ENCODE data around the gene BCKDHB.
A peak's percentile ranks its signal among the peaks of the same experiment; 100 is the strongest.
"Not testable (repeated sequence)": the region's sequence is repeated elsewhere in the genome, so short reads cannot be mapped to it uniquely, and the experiment has no call there.

Gene BCKDHB

DNA sequence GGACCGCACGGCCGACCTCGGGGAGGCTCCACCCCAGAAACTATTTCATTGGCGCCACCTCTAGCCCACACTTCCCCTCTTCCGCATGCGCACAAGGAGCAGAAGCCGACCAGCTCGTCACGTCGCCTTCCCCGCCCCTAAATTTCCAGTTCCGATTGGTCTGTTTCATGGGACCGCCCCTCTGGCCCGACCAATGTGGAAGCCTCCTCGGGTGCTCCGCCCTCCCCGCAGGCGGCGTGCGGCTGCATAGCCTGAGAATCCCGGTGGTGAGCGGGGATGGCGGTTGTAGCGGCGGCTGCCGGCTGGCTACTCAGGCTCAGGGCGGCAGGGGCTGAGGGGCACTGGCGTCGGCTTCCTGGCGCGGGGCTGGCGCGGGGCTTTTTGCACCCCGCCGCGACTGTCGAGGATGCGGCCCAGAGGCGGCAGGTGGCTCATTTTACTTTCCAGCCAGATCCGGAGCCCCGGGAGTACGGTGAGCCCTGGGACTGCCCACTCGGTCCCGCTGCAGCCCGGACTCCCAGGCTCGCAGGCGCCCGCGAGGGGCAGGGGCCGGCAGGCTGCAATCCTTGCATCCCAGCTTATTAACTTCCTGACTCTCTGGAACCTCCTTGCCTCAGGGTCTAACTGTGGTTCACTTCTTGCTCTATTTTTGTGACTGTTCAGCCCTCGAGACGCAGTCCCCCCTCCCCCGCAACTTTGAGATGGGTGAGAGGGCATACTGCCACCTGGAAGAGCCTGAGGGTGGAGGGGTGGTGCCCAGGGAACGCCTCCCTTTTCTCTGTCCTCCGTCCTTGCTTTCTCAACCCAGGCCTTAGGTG lies at the start of gene BCKDHB:
Gene BCKDHB (plus strand): TSS at position 254 of the 818 bp plus-strand sequence. CDS start 23 bp downstream, at position 277.
- peak; percentile 96 for DNase-seq (ENCODE audit: low read depth)

- DNase-seq (ENCODE audit: low read depth): no peak
Measured at GRCh38 chr6:80060774-80061173, 45.7 kb upstream of the BCKDHB start.

DNA sequence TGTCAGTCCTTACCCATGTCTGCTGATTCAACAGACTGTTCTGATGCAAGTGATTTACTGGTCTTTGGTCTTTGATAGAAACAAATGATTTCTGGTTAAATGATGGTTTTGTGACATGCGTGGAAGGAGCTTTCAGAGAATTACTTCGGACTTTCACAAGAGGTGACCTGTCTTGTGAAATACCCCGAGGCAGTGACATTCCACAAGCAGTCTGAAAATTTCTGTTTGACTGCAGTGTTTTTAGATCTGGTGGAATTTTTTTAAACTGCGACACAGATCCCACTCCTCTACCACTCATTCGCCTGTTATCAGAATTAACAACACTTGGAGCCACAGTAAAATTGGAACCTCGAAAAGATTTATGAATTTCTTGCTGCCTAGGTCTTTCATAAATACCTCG lies 38.3 kb upstream of the BCKDHB start:
- not testable (repeated sequence) for DNase-seq (ENCODE audit: low read depth)

DNA sequence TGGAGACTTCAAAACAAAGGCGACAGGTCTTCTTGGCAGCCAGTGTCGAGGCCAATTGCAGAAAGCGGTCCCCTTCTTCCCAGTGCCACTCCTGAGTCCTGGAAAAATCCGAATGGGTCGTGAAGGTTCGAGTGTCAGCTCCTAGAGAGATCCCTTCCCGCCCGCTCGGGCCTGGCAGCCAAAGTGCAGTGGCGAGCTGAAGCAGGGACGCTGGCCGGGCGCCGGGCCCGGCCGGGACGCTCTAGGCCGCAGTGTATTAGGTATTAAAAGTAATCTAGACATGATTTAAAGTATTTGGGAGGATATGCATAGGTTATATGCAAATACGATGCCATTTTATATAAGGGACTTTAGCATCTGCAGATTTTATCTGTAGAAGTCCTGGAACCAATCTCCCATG lies 36.0 kb upstream of the BCKDHB start:
- not testable (repeated sequence) for DNase-seq (ENCODE audit: low read depth)

DNA sequence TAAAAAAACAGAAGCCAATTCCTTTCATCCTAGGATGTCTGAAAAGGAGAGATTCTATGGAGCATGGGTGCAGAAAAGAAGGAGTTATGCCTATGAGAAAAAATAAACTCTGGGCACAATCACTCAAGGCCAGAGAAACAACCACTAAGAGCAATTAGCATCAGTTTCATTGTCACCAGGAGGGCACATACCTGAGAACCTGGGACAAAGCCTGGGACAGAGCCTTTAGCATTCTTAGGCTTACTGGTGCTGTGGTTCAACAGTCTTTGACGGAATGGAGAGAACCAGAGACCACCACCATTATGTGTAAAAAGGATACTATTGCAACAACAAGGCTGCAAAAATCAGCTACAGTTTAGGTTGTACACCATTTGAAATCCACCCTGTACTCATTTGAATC lies 29.4 kb upstream of the BCKDHB start:
- DNase-seq (ENCODE audit: low read depth): no peak

- no peak for DNase-seq (ENCODE audit: low read depth)
Measured at GRCh38 chr6:80088637-80089036, 17.8 kb upstream of the BCKDHB start.

DNA sequence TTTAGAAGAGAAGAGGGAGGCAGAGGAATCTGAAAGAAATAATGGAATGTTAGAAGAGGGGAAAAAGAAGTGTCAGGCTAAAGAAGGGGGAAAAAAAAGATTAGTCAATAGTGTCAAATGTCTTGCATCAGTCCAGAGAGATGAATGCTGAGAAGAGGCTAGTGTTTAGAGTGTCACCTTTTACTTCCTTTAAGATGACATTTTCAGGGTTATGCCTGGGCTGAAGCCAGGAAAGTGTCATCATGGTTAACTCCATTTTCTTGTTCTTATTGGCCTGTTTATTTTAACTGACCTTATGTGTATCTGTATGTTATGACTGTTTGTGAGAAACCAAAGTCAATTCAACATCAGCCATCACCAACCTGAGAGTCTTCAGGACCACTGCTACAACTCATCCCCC lies 15.0 kb upstream of the BCKDHB start:
- DNase-seq (ENCODE audit: low read depth): no peak

DNA sequence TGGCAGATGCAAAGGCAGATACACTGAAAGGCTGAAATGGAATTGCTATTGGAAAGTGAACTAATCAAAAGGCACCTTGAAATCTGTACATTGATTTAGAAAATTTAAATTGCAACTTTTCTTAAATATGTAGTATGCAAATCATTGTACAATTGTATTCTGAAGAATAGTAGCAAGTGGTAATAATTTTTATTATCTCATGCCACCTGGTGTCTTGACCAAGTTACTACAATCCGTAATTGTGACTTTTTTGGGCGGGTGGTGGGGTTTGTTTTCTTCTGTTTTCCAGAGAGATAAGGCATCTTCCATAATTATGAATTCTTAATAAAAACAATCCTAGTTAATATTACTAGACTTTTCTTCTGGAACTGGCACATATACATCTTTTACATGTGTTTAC lies 12.5 kb upstream of the BCKDHB start:
- no peak for DNase-seq (ENCODE audit: low read depth)

- no peak for DNase-seq (ENCODE audit: low read depth)
Measured at GRCh38 chr6:80095600-80095999, 10.9 kb upstream of the BCKDHB start.

DNA sequence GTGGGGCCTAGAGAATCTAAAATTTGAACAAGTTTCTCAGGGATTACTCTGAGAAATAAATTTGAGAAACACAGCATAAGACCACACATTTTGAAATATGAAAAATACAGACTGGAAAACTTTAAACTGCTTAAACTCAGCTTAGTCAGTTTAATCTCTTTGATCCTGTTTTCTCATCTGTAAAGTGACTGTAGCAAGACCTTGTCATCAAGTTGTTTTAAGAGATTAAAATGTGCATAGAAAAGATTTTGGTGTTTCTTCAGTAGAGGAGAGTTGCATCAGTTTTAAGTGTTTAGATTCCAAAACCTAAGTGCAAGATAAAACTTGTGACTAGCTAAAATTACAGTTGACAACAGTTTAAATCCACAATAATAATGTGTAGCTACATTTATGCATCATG lies 8.1 kb upstream of the BCKDHB start:
- DNase-seq (ENCODE audit: low read depth): no peak

- DNase-seq (ENCODE audit: low read depth): no peak
Measured at GRCh38 chr6:80104520-80104919, 2.0 kb upstream of the BCKDHB start.

DNA sequence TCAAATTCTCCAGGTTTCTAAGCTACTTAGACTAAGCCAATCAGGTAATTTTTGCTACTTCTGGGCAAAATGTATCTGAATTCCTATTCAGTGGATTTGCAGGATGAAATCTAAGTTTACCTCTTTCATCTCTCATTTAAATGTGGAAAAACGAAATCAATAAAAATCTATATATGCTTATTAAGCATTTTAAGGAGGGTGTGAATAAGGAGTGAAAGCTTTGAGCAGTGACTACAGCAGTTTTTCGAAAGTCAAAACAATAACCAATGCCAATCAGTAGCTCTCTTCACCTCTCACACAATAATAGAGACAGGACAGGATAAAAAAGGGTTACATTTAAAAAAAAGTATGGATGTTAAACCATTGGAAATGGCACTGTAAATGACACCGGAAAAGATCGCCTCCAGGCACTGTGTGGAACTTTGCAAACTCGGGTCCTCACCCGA lies 476 bp upstream of the BCKDHB start:
- DNase-seq (ENCODE audit: low read depth): no peak

DNA sequence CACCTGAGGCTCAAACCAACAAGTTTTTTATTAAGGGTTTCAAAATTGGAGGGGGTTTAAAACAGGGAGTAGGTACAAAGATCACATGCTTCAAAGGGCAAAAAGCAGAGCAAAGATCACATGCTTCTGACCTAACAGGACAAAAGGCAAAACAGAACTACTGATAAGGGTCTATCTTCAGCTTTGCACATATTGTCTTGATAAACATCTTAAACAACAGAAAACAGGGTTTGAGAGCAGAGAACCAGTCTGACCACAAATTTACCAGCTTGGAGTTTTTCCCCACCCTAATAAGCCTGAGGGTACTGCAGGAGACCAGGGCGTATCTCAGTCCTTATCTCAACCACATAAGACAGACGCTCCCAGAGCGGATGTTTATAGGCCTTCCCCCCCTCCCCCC lies 16.1 kb downstream of the BCKDHB start:
- DNase-seq (ENCODE audit: low read depth): not testable (repeated sequence)

GRCh38 chr6:80126657-80127345 lies 20.3 kb downstream of the BCKDHB start:
- no peak for DNase-seq (ENCODE audit: low read depth)

- no peak for DNase-seq (ENCODE audit: low read depth)
Measured at GRCh38 chr6:80129485-80129884, 23.0 kb downstream of the BCKDHB start.

GRCh38 chr6:80133020-80133419 lies 26.5 kb downstream of the BCKDHB start:
- DNase-seq (ENCODE audit: low read depth): no peak

DNA sequence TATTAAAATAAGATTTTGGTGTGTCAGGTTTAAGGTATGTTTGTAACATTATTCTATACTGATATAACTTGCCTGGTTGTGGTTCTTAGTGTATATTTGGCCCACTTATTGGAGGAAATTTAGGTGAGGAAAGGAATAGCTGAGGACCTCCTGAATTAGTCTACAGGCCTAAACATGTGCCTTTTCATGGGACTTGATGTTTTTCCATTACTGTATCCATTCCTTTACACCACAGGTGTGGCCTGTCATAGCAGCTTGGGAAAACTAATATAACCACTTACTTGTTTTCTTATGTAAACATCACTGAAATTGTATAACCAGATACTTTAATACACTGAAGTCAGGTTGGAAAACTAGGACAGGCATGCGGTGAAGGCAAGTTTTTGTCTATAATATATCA lies 27.6 kb downstream of the BCKDHB start:
- no peak for DNase-seq (ENCODE audit: low read depth)

DNA sequence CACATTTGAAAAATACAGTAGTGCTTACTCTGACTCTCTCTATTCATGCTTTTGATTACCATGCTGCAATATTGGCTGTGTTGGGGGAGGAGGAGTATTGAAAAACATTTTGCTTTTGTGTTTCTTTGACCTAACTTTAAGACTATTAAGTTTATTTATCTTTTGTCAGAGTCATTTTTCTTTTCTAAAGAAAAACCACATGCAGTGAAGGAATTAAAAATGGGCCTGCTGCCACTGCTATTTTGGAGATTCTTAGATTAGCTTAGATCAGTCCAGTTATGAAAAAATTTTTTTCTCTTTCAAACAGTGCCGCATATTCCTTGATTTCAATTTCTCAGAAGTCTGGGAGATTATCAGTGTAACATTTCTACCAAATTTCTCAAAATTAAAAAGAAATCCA lies 36.1 kb downstream of the BCKDHB start:
- DNase-seq (ENCODE audit: low read depth): no peak

- DNase-seq (ENCODE audit: low read depth): no peak
Measured at GRCh38 chr6:80143419-80143937, 37.0 kb downstream of the BCKDHB start.

GRCh38 chr6:80144753-80145315 lies 38.4 kb downstream of the BCKDHB start:
- DNase-seq (ENCODE audit: low read depth): no peak

DNA sequence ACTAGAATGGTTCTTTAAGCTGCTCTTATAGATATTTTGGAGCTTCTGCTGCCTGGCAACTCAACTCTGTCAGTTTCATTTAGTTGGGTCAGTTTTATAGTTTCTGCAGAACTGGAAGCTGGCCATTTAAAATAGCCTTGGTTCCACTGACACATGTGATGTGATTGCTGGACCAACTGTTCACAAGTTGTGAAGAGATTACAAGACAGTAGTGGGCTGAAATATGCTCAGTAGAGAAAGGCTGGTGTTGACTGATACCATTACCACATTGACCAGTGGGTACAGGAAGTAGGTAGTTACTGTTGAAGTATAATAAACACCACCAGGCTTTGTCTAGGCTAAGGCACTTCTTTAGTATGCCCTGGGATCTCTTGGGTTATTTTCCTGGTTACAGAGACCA lies 39.0 kb downstream of the BCKDHB start:
- no peak for DNase-seq (ENCODE audit: low read depth)

DNA sequence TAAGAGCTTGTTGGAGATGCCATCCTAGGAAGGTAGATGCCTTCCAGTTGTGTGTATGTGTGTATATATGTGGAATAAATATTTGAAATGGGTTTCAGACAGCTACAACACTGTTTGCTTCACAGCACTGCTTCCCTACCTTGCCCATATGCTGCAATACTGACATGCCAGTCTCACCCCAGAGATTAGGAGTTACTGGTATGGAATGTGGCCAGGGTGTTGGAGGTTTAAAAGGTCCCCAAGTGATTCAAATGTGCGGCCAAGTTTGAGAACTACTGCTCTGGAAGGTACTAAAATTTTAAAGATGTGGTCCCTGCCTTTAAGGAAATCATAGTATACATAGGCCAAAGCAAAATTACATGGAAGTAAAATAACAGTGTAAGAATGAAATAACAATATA lies 39.5 kb downstream of the BCKDHB start:
- DNase-seq (ENCODE audit: low read depth): no peak

GRCh38 chr6:80148220-80148619 lies 41.7 kb downstream of the BCKDHB start:
- no peak for DNase-seq (ENCODE audit: low read depth)

Measured in activated T-helper 9 cell treated with anti-CD3 and anti-CD28 coated beads, Interleukin-2, amount 50 U/mL, for 16 hours (primary cell).